ENCODE measurements around the gene HEXIM1. TPM values are rescaled to one million over a fixed set of nuclear protein-coding genes. Genes with fewer than 3 reads are reported as not detected.

HEXIM1 gene
- total RNA-seq, 1 donor from 2014 or later: 22.6 TPM

GRCh38 chr17:45155029-45155428, 6.8 kb downstream of the HEXIM1 start:
- no peak for TF ChIP-seq CTCF (IDR thresholded peaks at IDR 0.05; ENCODE audit: unreplicated experiment)
- Mint-ChIP-seq H3K27ac (ENCODE audit: unreplicated experiment) (no peak overlapping the region), H3K4me3 (ENCODE audit: unreplicated experiment) (no peak overlapping the region), H3K4me1 (ENCODE audit: unreplicated experiment) (peaks cover 19% of the 10 kb centered on the region), H3K9me3 (ENCODE audit: unreplicated experiment) (no peaks in the 10 kb centered on the region), H3K36me3 (ENCODE audit: low read depth, unreplicated experiment) (no peaks in the 10 kb centered on the region), H3K27me3 (ENCODE audit: unreplicated experiment) (no peaks in the 10 kb centered on the region)
- no peak for DNase-seq (ENCODE audit: low spot score)

DNA sequence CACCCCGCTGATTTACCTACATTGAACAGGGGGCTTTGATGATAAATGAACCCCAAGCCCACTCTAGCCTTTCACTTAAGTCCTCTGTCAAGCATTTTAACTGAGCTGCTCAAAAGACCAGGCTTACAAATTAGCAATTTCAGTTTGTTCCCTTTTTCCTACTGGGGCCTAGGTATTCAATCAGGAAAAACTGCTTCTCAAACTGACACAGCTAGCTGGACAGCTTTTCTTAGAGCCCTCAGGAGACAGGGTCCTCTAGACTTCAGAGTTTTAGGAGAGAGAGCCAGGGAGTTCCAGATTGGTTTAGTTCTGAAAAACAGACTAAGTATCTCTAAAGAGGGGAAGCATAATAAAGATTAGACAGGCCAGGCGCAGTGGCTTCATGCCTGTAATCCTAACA, 7.2 kb downstream of the HEXIM1 start:
- TF ChIP-seq CTCF (IDR thresholded peaks at IDR 0.05; ENCODE audit: unreplicated experiment): no peak
- H3K27ac Mint-ChIP-seq (ENCODE audit: unreplicated experiment): no peak overlapping the region
- H3K4me1 Mint-ChIP-seq (ENCODE audit: unreplicated experiment): peaks cover 21% of the 10 kb centered on the region
- peaks cover 4% of the 10 kb centered on the region for H3K27me3 Mint-ChIP-seq (ENCODE audit: unreplicated experiment)
- H3K36me3 Mint-ChIP-seq (ENCODE audit: low read depth, unreplicated experiment): no peaks in the 10 kb centered on the region
- no peak overlapping the region for H3K4me3 Mint-ChIP-seq (ENCODE audit: unreplicated experiment)
- no peaks in the 10 kb centered on the region for H3K9me3 Mint-ChIP-seq (ENCODE audit: unreplicated experiment)
- DNase-seq (ENCODE audit: low spot score): no peak

DNA sequence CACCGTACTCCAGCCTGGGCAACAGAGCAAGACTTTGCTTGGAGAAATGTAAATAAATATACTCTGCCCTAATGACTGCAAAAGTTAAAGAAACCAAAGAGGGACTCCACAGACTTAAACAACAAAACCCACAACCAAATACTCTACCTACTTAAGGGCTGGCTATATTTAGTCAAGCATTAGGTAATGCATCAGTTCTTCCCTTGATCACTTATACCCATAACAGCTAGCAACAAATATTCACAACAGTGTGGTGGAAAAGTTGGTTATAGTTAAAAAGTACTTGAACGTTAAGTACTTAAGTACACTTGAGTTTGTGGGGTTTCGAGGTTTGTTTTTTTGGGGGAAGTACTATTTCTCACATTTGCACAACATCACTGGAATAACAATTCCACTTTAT, 8.0 kb downstream of the HEXIM1 start:
- no peak overlapping the region for H3K4me3 Mint-ChIP-seq (ENCODE audit: unreplicated experiment)
- H3K9me3 Mint-ChIP-seq (ENCODE audit: unreplicated experiment): no peaks in the 10 kb centered on the region
- peak overlapping the region; percentile 75 for H3K27ac Mint-ChIP-seq (ENCODE audit: unreplicated experiment)
- no peaks in the 10 kb centered on the region for H3K36me3 Mint-ChIP-seq (ENCODE audit: low read depth, unreplicated experiment)
- H3K4me1 Mint-ChIP-seq (ENCODE audit: unreplicated experiment): peaks cover 17% of the 10 kb centered on the region
- no peak for TF ChIP-seq CTCF (IDR thresholded peaks at IDR 0.05; ENCODE audit: unreplicated experiment)
- peaks cover 7% of the 10 kb centered on the region for H3K27me3 Mint-ChIP-seq (ENCODE audit: unreplicated experiment)
- no peak for DNase-seq (ENCODE audit: low spot score)

DNA sequence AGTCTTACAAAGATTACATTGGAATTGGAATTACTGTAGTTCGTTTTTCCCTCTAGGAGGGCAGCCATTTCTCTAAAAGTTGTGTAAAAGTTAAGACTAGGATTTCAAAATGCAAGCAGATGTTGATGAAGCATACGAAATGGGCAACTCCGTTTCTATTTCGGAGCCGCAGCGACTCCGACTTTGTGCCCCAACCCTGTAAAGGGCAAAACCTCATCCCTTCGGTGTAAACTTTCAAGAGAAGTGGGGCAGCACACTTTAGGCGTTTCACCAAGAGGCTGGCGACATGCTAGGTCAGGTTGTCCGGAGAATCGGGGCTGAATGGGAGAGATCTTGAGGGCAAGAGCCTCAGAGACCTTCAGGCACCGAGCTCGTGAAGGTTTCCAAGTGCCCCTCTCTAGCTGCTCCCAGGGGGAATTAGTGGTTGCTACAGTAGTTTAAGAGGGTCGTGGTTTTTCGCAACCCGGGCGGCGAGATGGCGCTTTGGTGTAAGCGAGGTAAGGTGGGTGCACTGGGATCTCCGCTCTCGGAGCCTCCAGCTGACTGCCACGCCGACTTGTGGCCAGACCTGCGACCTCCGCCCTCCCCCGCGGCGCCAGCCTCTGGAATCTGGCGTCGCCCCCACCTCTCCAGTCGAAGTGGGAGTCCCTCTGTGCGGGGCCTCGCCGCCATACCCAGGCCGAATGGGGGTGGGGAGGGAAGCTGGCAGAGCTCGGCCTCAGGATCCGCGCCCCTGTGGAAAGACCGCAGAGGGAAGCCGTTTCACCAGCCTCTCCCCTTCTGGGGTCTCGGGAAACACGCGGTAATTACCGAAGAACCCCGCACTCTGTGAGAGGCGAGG, 12.4 kb downstream of the HEXIM1 start:
- H3K4me1 Mint-ChIP-seq (ENCODE audit: unreplicated experiment): peaks cover 16% of the 10 kb centered on the region
- peak overlapping the region; percentile 99 for H3K4me3 Mint-ChIP-seq (ENCODE audit: unreplicated experiment)
- no peaks in the 10 kb centered on the region for H3K9me3 Mint-ChIP-seq (ENCODE audit: unreplicated experiment)
- DNase-seq (ENCODE audit: low spot score): peak; percentile 78
- no peak for TF ChIP-seq CTCF (IDR thresholded peaks at IDR 0.05; ENCODE audit: unreplicated experiment)
- H3K27ac Mint-ChIP-seq (ENCODE audit: unreplicated experiment): peak overlapping the region; percentile 99
- peaks cover 9% of the 10 kb centered on the region for H3K27me3 Mint-ChIP-seq (ENCODE audit: unreplicated experiment)
- H3K36me3 Mint-ChIP-seq (ENCODE audit: low read depth, unreplicated experiment): no peaks in the 10 kb centered on the region

GRCh38 chr17:45161288-45162024, 13.2 kb downstream of the HEXIM1 start, which contains the start of gene HEXIM2:
HEXIM2 (plus strand) TSS chr17:45161875; CDS start chr17:45162794, 919 bp downstream.
- TF ChIP-seq CTCF (IDR thresholded peaks at IDR 0.05; ENCODE audit: unreplicated experiment): no peak
- Mint-ChIP-seq H3K9me3 (ENCODE audit: unreplicated experiment) (no peaks in the 10 kb centered on the region), H3K4me1 (ENCODE audit: unreplicated experiment) (peaks cover 16% of the 10 kb centered on the region), H3K4me3 (ENCODE audit: unreplicated experiment) (peak within 1 kb of the TSS; percentile 99), H3K27ac (ENCODE audit: unreplicated experiment) (peak within 1 kb of the TSS; percentile 99), H3K27me3 (ENCODE audit: unreplicated experiment) (peaks cover 9% of the 10 kb centered on the region), H3K36me3 (ENCODE audit: low read depth, unreplicated experiment) (no peaks in the 10 kb centered on the region)
- peak; percentile 93 for DNase-seq (ENCODE audit: low spot score)

Measured in endothelial cell (in vitro differentiated cells).